IPS-NIHi7 (cell line): ENCODE results near the gene MACC1.
"Not testable (repeated sequence)": the region's sequence is repeated elsewhere in the genome, so short reads cannot be mapped to it uniquely, and the experiment has no call there.

Experiments
- DNase-seq: peaks from one replicate; pipeline ENCODE4 v3.0.0; 2012; ENCODE audit warnings: mixed read lengths; ENCODE audit errors: extremely low spot score

MACC1 gene

DNA sequence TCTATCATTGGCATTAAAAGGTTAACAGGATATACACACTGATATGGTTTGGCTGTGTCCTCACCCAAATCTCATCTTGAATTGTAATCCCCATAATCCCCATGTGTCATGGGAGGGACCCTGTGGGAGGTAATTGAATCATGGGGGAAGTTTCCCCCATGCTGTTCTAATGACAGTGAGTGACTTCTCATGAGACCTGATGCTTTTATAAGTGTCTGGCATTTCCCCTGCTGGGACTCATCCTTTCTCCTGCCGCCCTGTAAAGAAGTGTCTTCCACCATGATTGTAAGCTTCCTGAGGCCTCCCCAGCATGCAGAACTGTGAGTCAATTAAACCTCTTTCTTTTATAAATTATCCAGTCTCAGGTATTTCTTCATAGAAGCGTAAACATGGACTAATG lies 9.4 kb downstream of the MACC1 start:
- not testable (repeated sequence) for DNase-seq

GRCh38 chr7:20206104-20206896 lies 10.9 kb downstream of the MACC1 start:
- no peak for DNase-seq

- DNase-seq: no peak
Measured at GRCh38 chr7:20203316-20203715, 13.9 kb downstream of the MACC1 start.

DNA sequence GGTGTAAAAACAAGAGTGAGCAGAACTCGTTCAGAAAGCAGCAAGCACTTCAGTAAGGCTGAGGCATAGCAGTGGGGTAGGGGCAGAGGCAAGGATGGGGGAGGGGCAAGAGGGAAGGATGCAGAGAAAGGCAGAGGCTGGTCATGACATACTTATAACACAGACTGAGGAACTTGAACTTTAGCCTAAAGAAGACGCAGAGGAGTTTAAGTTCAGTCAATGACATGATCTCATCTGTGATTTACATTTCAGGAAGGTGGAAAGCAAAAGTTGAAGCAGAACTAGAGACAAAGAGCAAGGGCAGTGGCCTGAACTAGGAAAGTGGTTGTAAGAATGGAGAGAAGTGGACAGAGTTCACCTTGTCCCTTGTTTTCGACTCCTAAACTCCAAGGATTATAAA lies 15.8 kb downstream of the MACC1 start:
- peak; percentile 55 for DNase-seq

- no peak for DNase-seq
Measured at GRCh38 chr7:20200971-20201370, 16.2 kb downstream of the MACC1 start.

- no peak for DNase-seq
Measured at GRCh38 chr7:20200361-20200760, 16.8 kb downstream of the MACC1 start.

- no peak for DNase-seq
Measured at GRCh38 chr7:20199015-20199737, 18.0 kb downstream of the MACC1 start.

GRCh38 chr7:20198260-20198659 lies 18.9 kb downstream of the MACC1 start:
- no peak for DNase-seq

- peak; percentile 55 for DNase-seq
Measured at GRCh38 chr7:20197837-20198236, 19.3 kb downstream of the MACC1 start.

- no peak for DNase-seq
Measured at GRCh38 chr7:20197125-20197748, 19.9 kb downstream of the MACC1 start.

GRCh38 chr7:20194343-20194995 lies 22.7 kb downstream of the MACC1 start:
- no peak for DNase-seq

- no peak for DNase-seq
Measured at GRCh38 chr7:20193873-20194272, 23.3 kb downstream of the MACC1 start.

GRCh38 chr7:20193242-20193777 lies 23.9 kb downstream of the MACC1 start:
- DNase-seq: no peak

DNA sequence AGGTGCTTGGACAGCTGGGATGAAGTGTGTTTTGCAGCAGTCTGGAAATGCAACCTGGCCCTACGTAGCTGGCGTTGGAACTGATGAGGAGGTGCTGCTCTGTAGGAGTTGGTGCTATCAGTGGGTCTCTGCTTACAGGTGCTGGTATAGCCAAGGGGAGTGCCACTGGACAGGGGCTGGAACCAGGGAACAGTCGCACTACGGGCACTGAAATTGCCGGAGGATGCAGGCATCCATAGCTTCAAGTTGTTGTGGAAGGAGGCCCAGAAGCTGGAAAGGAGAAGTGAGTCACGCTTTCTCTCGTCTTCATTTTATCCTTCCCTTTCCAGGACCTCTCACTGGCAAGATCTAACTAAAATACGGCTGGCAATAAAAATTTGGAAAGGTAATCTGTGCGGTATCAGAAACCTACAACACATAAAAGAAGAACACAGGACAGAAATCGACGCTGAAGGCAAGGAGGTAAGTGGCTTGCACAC lies 25.8 kb downstream of the MACC1 start:
- DNase-seq: no peak

GRCh38 chr7:20190560-20191390 lies 26.4 kb downstream of the MACC1 start:
- no peak for DNase-seq

- no peak for DNase-seq
Measured at GRCh38 chr7:20189852-20190251, 27.3 kb downstream of the MACC1 start.

GRCh38 chr7:20188567-20188966 lies 28.6 kb downstream of the MACC1 start:
- no peak for DNase-seq

DNA sequence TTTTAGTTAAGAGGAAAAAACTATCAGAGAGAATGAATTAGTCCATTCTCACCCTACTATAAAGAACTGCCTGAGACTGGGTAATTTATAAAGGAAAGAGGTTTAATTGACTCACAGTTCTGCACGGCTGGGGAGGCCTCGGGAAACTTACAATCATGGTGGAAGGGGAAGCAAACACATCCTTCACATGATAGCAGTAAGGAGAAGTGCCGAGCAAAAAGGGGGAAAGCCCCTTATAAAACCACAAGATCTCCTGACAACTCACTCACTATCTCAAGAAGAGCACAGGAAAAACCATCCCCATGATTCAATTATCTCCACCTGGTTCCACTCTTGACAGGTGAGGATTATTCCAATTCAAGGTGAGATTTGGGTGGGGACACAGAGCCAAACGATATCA lies 29.3 kb downstream of the MACC1 start:
- DNase-seq: not testable (repeated sequence)

- no peak for DNase-seq
Measured at GRCh38 chr7:20185988-20186387, 31.2 kb downstream of the MACC1 start.

DNA sequence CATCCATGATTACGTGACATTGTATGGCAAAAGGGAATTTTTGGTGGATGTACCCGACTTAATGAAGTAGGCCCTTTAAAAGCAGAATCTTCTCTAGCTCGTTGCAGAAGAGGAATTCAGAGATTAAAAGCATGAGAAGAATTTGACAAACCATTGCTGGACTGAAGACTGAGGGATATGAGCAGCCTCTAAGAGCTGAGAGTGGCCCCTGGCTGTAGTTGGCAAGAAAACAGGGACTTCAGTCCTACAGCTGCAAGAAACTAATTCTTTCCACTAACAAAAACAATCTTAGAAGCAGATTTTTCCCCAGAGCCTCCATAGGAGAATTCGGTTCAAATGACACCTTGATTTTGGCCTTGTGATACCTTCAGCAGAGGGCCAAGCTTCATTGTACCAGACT lies 34.1 kb downstream of the MACC1 start:
- no peak for DNase-seq
